GM23338 (cell line): ENCODE data around the gene LAMB3.
"Not testable (repeated sequence)": the region's sequence is repeated elsewhere in the genome, so short reads cannot be mapped to it uniquely, and the experiment has no call there.

Experiments
- CTCF ChIP-seq, 2 experiments: fragments of 200-600 bp in 1 of 2; sonication (generic) in 1 of 2; conservative IDR thresholded peaks; 2 replicates each; pipeline versions ENCODE4 v1.5.1 to v1.6.1; 2016 to 2017; ENCODE audit warnings: antibody characterized with exemption in 2 of 2, low read depth in 2 of 2, mild to moderate bottlenecking in 2 of 2, moderate library complexity in 1 of 2
- EZH2 ChIP-seq: fragments of 200-600 bp; sonication (generic); IDR thresholded peaks from one replicate; pipeline ENCODE4 v1.8.0; 2017; ENCODE audit warnings: antibody characterized with exemption, mild to moderate bottlenecking, low read depth; ENCODE audit not compliant: unreplicated experiment
- EZH2phosphoT487 ChIP-seq: fragments of 200-600 bp; sonication (generic); IDR thresholded peaks from one replicate; pipeline ENCODE4 v1.8.1; 2018; ENCODE audit warnings: antibody characterized with exemption; ENCODE audit not compliant: unreplicated experiment
- POLR2AphosphoS5 ChIP-seq: IDR thresholded peaks from 2 replicates; pipeline ENCODE4 v1.6.1; 2016; ENCODE audit warnings: antibody characterized with exemption, low read depth

- not testable (repeated sequence) for TF ChIP-seq CTCF (conservative IDR thresholded peaks at IDR 0.05; ENCODE audit: low read depth in 2 of 2); EZH2phosphoT487; EZH2; POLR2AphosphoS5
These were observed 48.5 kb upstream of the LAMB3 start for GRCh38 chr1:209700686-209701085.
